Epithelial cell of proximal tubule (primary cell): ENCODE data around the gene FBXL20. TPM values are rescaled to one million over a fixed set of nuclear protein-coding genes. Genes with fewer than 3 reads are reported as not detected.

Source experiments
- DNase-seq: peaks from one replicate; pipeline ENCODE4 v3.0.0-alpha.2; 2011; ENCODE audit warnings: low read depth
- H3K4me3 ChIP-seq: 2 replicates; pipeline ENCODE4 v1.5.1; 2011; ENCODE audit warnings: low read depth, mild to moderate bottlenecking, low read length
- CTCF ChIP-seq: conservative IDR thresholded peaks from 2 replicates; pipeline ENCODE4 v1.5.1; 2012; ENCODE audit warnings: low read depth, mild to moderate bottlenecking, low read length
- total RNA-seq: library from RNA; depleted of rRNA; stranded (reverse); fragments of >200 nt; gene quantifications from 2 replicates; pipeline ENCODE4 v1.2.3, GENCODE V29; 2015

FBXL20 gene
- total RNA-seq, 1 donor from 2014 or later: 9.3 TPM

- no peak overlapping the region for H3K4me3 ChIP-seq
- TF ChIP-seq CTCF: no peak
- DNase-seq: no peak
Measured at GRCh38 chr17:39416141-39416540, 14.7 kb upstream of the FBXL20 start.

DNA sequence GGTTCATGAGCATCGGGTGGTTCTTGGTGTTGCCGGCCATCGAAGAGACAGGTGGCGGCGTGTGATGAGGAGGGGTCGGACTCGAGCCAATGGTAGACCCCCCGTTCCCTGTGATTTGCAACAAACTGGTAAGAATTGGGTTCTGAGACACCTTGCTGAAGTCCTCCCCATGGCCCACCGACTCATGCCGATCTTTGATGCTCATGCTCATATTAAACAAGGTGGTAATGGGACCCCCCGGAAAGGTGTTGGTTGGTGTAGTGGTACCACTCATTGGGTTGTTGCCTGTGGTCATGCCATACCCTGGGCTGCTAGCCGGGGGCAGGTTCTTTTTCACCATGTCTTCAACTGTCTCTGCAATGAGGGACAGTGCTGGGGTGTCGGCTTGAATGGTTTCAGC is 8.9 kb upstream of the FBXL20 start:
- no peak for DNase-seq
- no peak for TF ChIP-seq CTCF
- H3K4me3 ChIP-seq: no peak overlapping the region

GRCh38 chr17:39408360-39408759 is 6.9 kb upstream of the FBXL20 start:
- no peak overlapping the region for H3K4me3 ChIP-seq
- TF ChIP-seq CTCF: no peak
- no peak for DNase-seq

- no peak overlapping the region for H3K4me3 ChIP-seq
- DNase-seq: no peak
- TF ChIP-seq CTCF: no peak
Measured at GRCh38 chr17:39406951-39407350, 5.5 kb upstream of the FBXL20 start.

GRCh38 chr17:39405436-39405835 is 4.0 kb upstream of the FBXL20 start:
- no peak for DNase-seq
- TF ChIP-seq CTCF: no peak
- no peak overlapping the region for H3K4me3 ChIP-seq

DNA sequence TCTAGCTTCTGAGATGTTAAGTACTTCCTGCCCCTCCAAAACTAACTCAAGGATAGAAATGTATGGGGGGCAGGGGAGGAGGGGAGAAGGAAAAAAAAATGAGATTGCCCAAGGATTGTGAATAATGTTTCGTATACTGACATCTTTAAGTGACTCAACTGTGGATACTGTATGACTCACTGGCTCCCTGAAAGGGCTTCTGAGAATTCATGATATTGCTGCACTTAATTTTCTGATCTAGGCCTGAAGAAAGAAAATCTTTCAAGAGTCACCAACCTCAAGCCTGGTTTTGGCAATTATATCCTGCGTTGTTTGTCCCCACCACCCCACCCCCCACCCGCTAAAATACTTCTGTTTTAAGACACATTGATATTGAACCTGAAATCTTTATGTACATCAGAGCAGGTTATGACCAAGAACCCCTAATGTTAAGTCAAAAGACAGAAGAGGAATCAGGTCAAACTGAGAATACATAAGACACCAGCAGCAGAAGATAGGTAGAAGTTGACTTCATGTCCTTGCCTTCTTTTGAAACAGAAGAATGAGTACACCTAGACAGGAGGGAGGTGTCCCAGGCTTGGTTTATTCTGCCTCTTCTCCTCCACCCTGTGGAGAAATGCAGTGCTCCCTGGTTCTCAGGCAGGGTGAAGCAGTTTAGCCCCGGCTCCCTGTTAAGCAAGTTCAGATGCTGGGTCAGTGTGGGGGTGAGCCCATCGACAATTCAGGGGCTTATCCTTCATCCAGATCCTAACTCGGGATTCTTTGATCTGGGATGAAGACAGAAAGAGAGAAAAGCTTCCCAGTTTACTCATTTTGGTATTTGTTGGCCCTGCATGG is 3.3 kb upstream of the FBXL20 start:
- no peak for TF ChIP-seq CTCF
- H3K4me3 ChIP-seq: no peak overlapping the region
- peak; percentile 47 for DNase-seq
